Neuronal stem cell (in vitro differentiated cells): ENCODE data around the gene UTP14A.

Source experiments
- DNase-seq: peaks from one replicate; pipeline ENCODE4 v3.0.0-alpha.2; 2013; ENCODE audit warnings: low spot score
- H2AFZ ChIP-seq: one replicate; pipeline ENCODE4 v1.6.1; 2013; ENCODE audit warnings: mild to moderate bottlenecking, low read length, inconsistent platforms
- H2AK5ac ChIP-seq: 2 replicates; pipeline ENCODE4 v1.6.1; 2013; ENCODE audit warnings: low read depth, mild to moderate bottlenecking, inconsistent platforms, low read length, moderate library complexity, mixed read lengths
- H2BK120ac ChIP-seq: 2 replicates; pipeline ENCODE4 v1.6.1; 2013; ENCODE audit warnings: low read depth, mild to moderate bottlenecking, inconsistent platforms, low read length, moderate library complexity, mixed read lengths
- H2BK12ac ChIP-seq: one replicate; pipeline ENCODE4 v1.6.1; 2013; ENCODE audit warnings: low read length, inconsistent platforms
- H2BK15ac ChIP-seq: 2 replicates; pipeline ENCODE4 v1.6.1; 2013; ENCODE audit warnings: mild to moderate bottlenecking, low read length, inconsistent platforms, mixed read lengths
- H2BK5ac ChIP-seq: one replicate; pipeline ENCODE4 v1.6.1; 2013; ENCODE audit warnings: inconsistent platforms, mild to moderate bottlenecking, low read length, moderate library complexity
- H3K14ac ChIP-seq: one replicate; pipeline ENCODE4 v1.6.1; 2013; ENCODE audit warnings: low read length, inconsistent platforms
- H3K18ac ChIP-seq: 2 replicates; pipeline ENCODE4 v1.6.1; 2013; ENCODE audit warnings: low read length, inconsistent platforms
- H3K23ac ChIP-seq: 2 replicates; pipeline ENCODE4 v1.6.1; 2013; ENCODE audit warnings: low read depth, mild to moderate bottlenecking, mixed read lengths, low read length, inconsistent platforms; ENCODE audit not compliant: poor library complexity
- H3K27ac ChIP-seq: replicated peaks from 3 replicates; pipeline ENCODE4 v1.5.1; 2013; ENCODE audit warnings: low read length, inconsistent platforms
- H3K27me3 ChIP-seq, 3 experiments: 2 replicates each; pipeline ENCODE4 v1.6.1; 2013; ENCODE audit warnings: low read length in 3 of 3, mild to moderate bottlenecking in 2 of 3, inconsistent platforms in 1 of 3, low read depth in 1 of 3, mixed read lengths in 1 of 3, moderate library complexity in 1 of 3; ENCODE audit not compliant: control insufficient read depth in 3 of 3, insufficient read depth in 3 of 3
- H3K36me3 ChIP-seq, 2 donors: replicated peaks in 1 of 2; 2 replicates each; pipeline ENCODE4 v1.6.1; 2013; ENCODE audit warnings: low read length in 2 of 2; ENCODE audit not compliant: control insufficient read depth in 2 of 2, insufficient read depth in 2 of 2
- H3K4ac ChIP-seq: 2 replicates; pipeline ENCODE4 v1.6.1; 2013; ENCODE audit warnings: inconsistent platforms, mild to moderate bottlenecking, low read length, moderate library complexity
- H3K4me1 ChIP-seq, 2 donors: 1 replicate in 1 of 2; 2 replicates in 1 of 2; pipeline ENCODE4 v1.6.1; 2013; ENCODE audit warnings: low read length in 2 of 2, low read depth in 1 of 2; ENCODE audit not compliant: control insufficient read depth in 2 of 2, insufficient read depth in 1 of 2
- H3K4me2 ChIP-seq: one replicate; pipeline ENCODE4 v1.6.1; 2013; ENCODE audit warnings: mild to moderate bottlenecking, low read length, inconsistent platforms; ENCODE audit not compliant: insufficient read depth, poor library complexity, severe bottlenecking
- H3K4me3 ChIP-seq, 2 donors: 2 replicates each; pipeline ENCODE4 v1.5.1; 2013; ENCODE audit warnings: low read length in 2 of 2, mild to moderate bottlenecking in 2 of 2, inconsistent platforms in 1 of 2, moderate library complexity in 1 of 2
- H3K79me1 ChIP-seq: one replicate; pipeline ENCODE4 v1.6.1; 2013; ENCODE audit warnings: low read depth, mild to moderate bottlenecking, inconsistent platforms, low read length, moderate library complexity
- H3K9ac ChIP-seq: one replicate; pipeline ENCODE4 v1.6.1; 2013; ENCODE audit warnings: mild to moderate bottlenecking, low read depth, low read length, inconsistent platforms; ENCODE audit not compliant: poor library complexity
- H3K9me3 ChIP-seq, 2 donors: replicated peaks in 1 of 2; 2 replicates each; pipeline versions ENCODE3 to v1.6.1; 2013; ENCODE audit warnings: low read length in 2 of 2, mild to moderate bottlenecking in 2 of 2, inconsistent platforms in 1 of 2, low read depth in 1 of 2, mixed read lengths in 1 of 2, moderate library complexity in 1 of 2; ENCODE audit not compliant: control insufficient read depth in 2 of 2, insufficient read depth in 1 of 2
- H4K8ac ChIP-seq: one replicate; pipeline ENCODE4 v1.6.1; 2013; ENCODE audit warnings: low read depth, mild to moderate bottlenecking, inconsistent platforms, low read length, moderate library complexity
- H4K91ac ChIP-seq: one replicate; pipeline ENCODE4 v1.6.1; 2013; ENCODE audit warnings: low read length, low read depth, mild to moderate bottlenecking, inconsistent platforms; ENCODE audit not compliant: poor library complexity
- WGBS, 2 donors: extraction: QIAGEN DNeasy Blood & Tissue Kit; methylation state at CpG; one replicate each; pipeline ENCODE4 v1.1.7; 2013; ENCODE audit warnings: missing lambda C conversion rate in 2 of 2, mixed read lengths in 1 of 2; ENCODE audit not compliant: insufficient read length in 2 of 2, insufficient replicate concordance in 1 of 2; ENCODE audit errors: extremely low coverage in 2 of 2; 5-methylcytosine and 5-hydroxymethylcytosine counted together

UTP14A gene

GRCh38 chrX:129875669-129876068 lies 30.3 kb upstream of the UTP14A start:
- no peak overlapping the region for H2BK12ac ChIP-seq
- H3K23ac ChIP-seq: no peak overlapping the region
- H3K27ac ChIP-seq: no peak overlapping the region
- H3K4ac ChIP-seq: no peak overlapping the region
- no peak overlapping the region for H2AFZ ChIP-seq
- WGBS, 2 donors: no CpG with 5 or more reads among the region's 3 CpGs
- H3K14ac ChIP-seq: no peak overlapping the region
- no peaks in the 10 kb centered on the region for H3K36me3 ChIP-seq
- no peak overlapping the region for H4K8ac ChIP-seq
- no peak overlapping the region for H2BK5ac ChIP-seq
- H3K79me1 ChIP-seq: no peaks in the 10 kb centered on the region
- no peaks in the 10 kb centered on the region for H3K9me3 ChIP-seq
- DNase-seq: no peak
- no peaks in the 10 kb centered on the region for H3K4me1 ChIP-seq
- no peak overlapping the region for H3K4me3 ChIP-seq
- H2BK15ac ChIP-seq: no peak overlapping the region
- no peak overlapping the region for H3K4me2 ChIP-seq
- H3K18ac ChIP-seq: no peak overlapping the region
- H3K27me3 ChIP-seq: peaks cover 0 to 5% (median 0%) of the 10 kb centered on the region in 3 experiments
- H2AK5ac ChIP-seq: no peak overlapping the region
- no peak overlapping the region for H2BK120ac ChIP-seq
- no peak overlapping the region for H4K91ac ChIP-seq
- no peak overlapping the region for H3K9ac ChIP-seq

GRCh38 chrX:129876771-129877305 lies 29.1 kb upstream of the UTP14A start:
- no peak overlapping the region for H3K9ac ChIP-seq
- H2BK12ac ChIP-seq: no peak overlapping the region
- no peaks in the 10 kb centered on the region for H3K36me3 ChIP-seq
- no peak overlapping the region for H3K4me3 ChIP-seq
- H2AFZ ChIP-seq: peak overlapping the region; percentile 29
- H3K9me3 ChIP-seq: no peaks in the 10 kb centered on the region
- no peak overlapping the region for H2AK5ac ChIP-seq
- H3K27me3 ChIP-seq: no peaks in the 10 kb centered on the region
- no CpG with 5 or more reads among the region's 4 CpGs for WGBS, 2 donors
- no peak overlapping the region for H2BK5ac ChIP-seq
- no peak overlapping the region for H2BK15ac ChIP-seq
- no peak overlapping the region for H4K91ac ChIP-seq
- no peaks in the 10 kb centered on the region for H3K4me1 ChIP-seq
- H2BK120ac ChIP-seq: no peak overlapping the region
- no peak overlapping the region for H3K4ac ChIP-seq
- no peak overlapping the region for H3K18ac ChIP-seq
- H3K27ac ChIP-seq: no peak overlapping the region
- H3K14ac ChIP-seq: no peak overlapping the region
- no peak for DNase-seq
- H4K8ac ChIP-seq: no peak overlapping the region
- no peak overlapping the region for H3K4me2 ChIP-seq
- no peak overlapping the region for H3K23ac ChIP-seq
- no peaks in the 10 kb centered on the region for H3K79me1 ChIP-seq

GRCh38 chrX:129877401-129877800 lies 28.6 kb upstream of the UTP14A start:
- no CpG with 5 or more reads among the region's 5 CpGs for WGBS, 2 donors
- Histone ChIP-seq H4K91ac (no peak overlapping the region), H3K4me2 (no peak overlapping the region), H3K4me3 (no peak overlapping the region), H3K14ac (no peak overlapping the region), H2BK120ac (no peak overlapping the region), H2AK5ac (no peak overlapping the region), H2BK15ac (no peak overlapping the region), H3K9ac (no peak overlapping the region), H3K4me1 (no peaks in the 10 kb centered on the region), H2AFZ (peak overlapping the region; percentile 45), H3K36me3 (no peaks in the 10 kb centered on the region), H3K27me3 (no peaks in the 10 kb centered on the region), H4K8ac (no peak overlapping the region), H3K4ac (no peak overlapping the region), H2BK12ac (no peak overlapping the region), H3K9me3 (no peaks in the 10 kb centered on the region), H3K18ac (no peak overlapping the region), H3K27ac (no peak overlapping the region), H3K79me1 (no peaks in the 10 kb centered on the region), H3K23ac (no peak overlapping the region), H2BK5ac (no peak overlapping the region)
- DNase-seq: no peak

- no peak overlapping the region for H2BK120ac ChIP-seq
- H3K27me3 ChIP-seq: no peaks in the 10 kb centered on the region
- no peak overlapping the region for H2AK5ac ChIP-seq
- H4K91ac ChIP-seq: no peak overlapping the region
- no peak overlapping the region for H4K8ac ChIP-seq
- no peak overlapping the region for H2AFZ ChIP-seq
- no peak overlapping the region for H2BK5ac ChIP-seq
- H3K14ac ChIP-seq: no peak overlapping the region
- H3K4me1 ChIP-seq: no peaks in the 10 kb centered on the region
- no peaks in the 10 kb centered on the region for H3K36me3 ChIP-seq
- H3K79me1 ChIP-seq: no peaks in the 10 kb centered on the region
- no peak overlapping the region for H3K27ac ChIP-seq
- WGBS, 2 donors: no CpG with 5 or more reads among the region's 6 CpGs
- no peak overlapping the region for H3K4me3 ChIP-seq
- no peak overlapping the region for H3K9ac ChIP-seq
- no peak overlapping the region for H2BK12ac ChIP-seq
- no peaks in the 10 kb centered on the region for H3K9me3 ChIP-seq
- H3K23ac ChIP-seq: no peak overlapping the region
- H3K4me2 ChIP-seq: no peak overlapping the region
- H3K4ac ChIP-seq: no peak overlapping the region
- DNase-seq: no peak
- no peak overlapping the region for H3K18ac ChIP-seq
- H2BK15ac ChIP-seq: no peak overlapping the region
Measured at GRCh38 chrX:129900054-129900453, 5.9 kb upstream of the UTP14A start.
